ENCODE measurements around the gene CERS6. TPM values are rescaled to one million over a fixed set of nuclear protein-coding genes. Genes with fewer than 3 reads are reported as not detected.

Gene CERS6
- total and polyA plus RNA-seq, 4 donors, result 4.3 to 25.8 (median 13.6) TPM

DNA sequence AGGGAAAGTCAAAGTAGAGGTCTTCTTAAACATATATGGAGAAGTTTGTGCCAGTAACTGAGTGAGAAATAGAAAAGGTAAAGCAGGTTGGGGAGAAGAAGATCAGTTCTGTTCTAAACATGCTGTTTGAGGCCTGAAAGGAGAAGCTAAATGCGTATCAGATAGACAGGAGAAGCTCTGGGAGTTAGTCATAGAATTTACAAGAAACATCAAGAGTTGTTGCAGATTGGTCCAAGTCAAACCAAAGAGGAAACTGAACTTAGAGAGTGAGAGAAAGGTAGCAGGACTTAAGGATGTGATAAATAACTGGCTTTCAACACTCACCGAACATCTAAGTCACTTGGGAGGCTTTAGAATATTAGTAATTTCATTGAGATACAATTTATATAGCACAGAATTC is 29.2 kb upstream of the CERS6 start:
- 91 to 95% methylated on average over 2 of the region's 2 CpGs for WGBS, 2 donors
- Histone ChIP-seq H3K36me3 (ENCODE audit: control insufficient read depth in 4 of 4, insufficient read depth in 4 of 4, low read length in 4 of 4) (no peaks in the 10 kb centered on the region), H3K27me3 (ENCODE audit: control insufficient read depth in 3 of 3, insufficient read depth in 3 of 3, low read length in 2 of 3) (no peaks in the 10 kb centered on the region), H3K9ac (ENCODE audit: insufficient read depth in 1 of 2, low read length in 2 of 2) (no peak overlapping the region), H3K9me3 (ENCODE audit: control insufficient read depth in 4 of 4, insufficient read depth in 3 of 4, low read length in 3 of 4) (no peaks in the 10 kb centered on the region), H3K4me3 (no peak overlapping the region), H3K4me1 (ENCODE audit: control insufficient read depth in 5 of 5, insufficient read depth in 5 of 5, low read length in 5 of 5) (peaks cover 0 to 7% (median 0%) of the 10 kb centered on the region in 5 donors), H3K27ac (ENCODE audit: low read depth in 1 of 2, low read length in 1 of 2) (no peak overlapping the region)
- no peak for ATAC-seq (ENCODE audit: insufficient read depth, low FRiP score)
- no peak for DNase-seq
- TF ChIP-seq, protein P1, sequence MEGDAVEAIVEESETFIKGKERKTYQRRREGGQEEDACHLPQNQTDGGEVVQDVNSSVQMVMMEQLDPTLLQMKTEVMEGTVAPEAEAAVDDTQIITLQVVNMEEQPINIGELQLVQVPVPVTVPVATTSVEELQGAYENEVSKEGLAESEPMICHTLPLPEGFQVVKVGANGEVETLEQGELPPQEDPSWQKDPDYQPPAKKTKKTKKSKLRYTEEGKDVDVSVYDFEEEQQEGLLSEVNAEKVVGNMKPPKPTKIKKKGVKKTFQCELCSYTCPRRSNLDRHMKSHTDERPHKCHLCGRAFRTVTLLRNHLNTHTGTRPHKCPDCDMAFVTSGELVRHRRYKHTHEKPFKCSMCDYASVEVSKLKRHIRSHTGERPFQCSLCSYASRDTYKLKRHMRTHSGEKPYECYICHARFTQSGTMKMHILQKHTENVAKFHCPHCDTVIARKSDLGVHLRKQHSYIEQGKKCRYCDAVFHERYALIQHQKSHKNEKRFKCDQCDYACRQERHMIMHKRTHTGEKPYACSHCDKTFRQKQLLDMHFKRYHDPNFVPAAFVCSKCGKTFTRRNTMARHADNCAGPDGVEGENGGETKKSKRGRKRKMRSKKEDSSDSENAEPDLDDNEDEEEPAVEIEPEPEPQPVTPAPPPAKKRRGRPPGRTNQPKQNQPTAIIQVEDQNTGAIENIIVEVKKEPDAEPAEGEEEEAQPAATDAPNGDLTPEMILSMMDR (IDR thresholded peaks at IDR 0.05; ENCODE audit: control extremely low read depth, extremely low read depth), result no peak

DNA sequence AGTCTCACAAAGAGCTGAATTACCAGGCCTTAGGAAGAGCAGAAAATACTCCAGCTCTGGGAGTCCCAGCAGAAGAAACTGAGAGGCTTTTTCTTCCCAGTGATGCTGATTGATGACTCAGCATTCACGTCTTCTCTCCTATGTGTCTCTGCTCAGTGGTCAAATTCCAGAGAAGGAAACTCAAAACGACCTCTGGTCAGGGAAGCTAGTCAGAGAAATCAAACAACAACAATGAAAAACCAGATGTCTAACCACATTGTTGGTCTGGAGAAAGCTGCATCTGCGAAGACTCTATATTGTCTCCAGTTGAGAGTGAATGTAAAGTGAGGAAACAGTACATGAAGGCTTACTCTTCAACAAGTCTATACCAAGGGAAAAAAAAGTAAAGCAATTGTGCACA is 28.6 kb upstream of the CERS6 start:
- no peak for ATAC-seq (ENCODE audit: insufficient read depth, low FRiP score)
- no peaks in the 10 kb centered on the region for H3K36me3 ChIP-seq (ENCODE audit: control insufficient read depth in 4 of 4, insufficient read depth in 4 of 4, low read length in 4 of 4)
- no peaks in the 10 kb centered on the region for H3K27me3 ChIP-seq (ENCODE audit: control insufficient read depth in 3 of 3, insufficient read depth in 3 of 3, low read length in 2 of 3)
- WGBS, 2 donors, result 41 to 46% methylated on average over 3 of the region's 3 CpGs
- no peak overlapping the region for H3K9ac ChIP-seq (ENCODE audit: insufficient read depth in 1 of 2, low read length in 2 of 2)
- H3K27ac ChIP-seq (ENCODE audit: low read depth in 1 of 2, low read length in 1 of 2), result no peak overlapping the region
- H3K4me3 ChIP-seq, result no peak overlapping the region
- H3K4me1 ChIP-seq (ENCODE audit: control insufficient read depth in 5 of 5, insufficient read depth in 5 of 5, low read length in 5 of 5), result peaks cover 0 to 7% (median 0%) of the 10 kb centered on the region in 5 donors
- no peaks in the 10 kb centered on the region for H3K9me3 ChIP-seq (ENCODE audit: control insufficient read depth in 4 of 4, insufficient read depth in 3 of 4, low read length in 3 of 4)
- no peak for DNase-seq
- TF ChIP-seq, protein P1 (IDR thresholded peaks at IDR 0.05; ENCODE audit: control extremely low read depth, extremely low read depth), result no peak

DNA sequence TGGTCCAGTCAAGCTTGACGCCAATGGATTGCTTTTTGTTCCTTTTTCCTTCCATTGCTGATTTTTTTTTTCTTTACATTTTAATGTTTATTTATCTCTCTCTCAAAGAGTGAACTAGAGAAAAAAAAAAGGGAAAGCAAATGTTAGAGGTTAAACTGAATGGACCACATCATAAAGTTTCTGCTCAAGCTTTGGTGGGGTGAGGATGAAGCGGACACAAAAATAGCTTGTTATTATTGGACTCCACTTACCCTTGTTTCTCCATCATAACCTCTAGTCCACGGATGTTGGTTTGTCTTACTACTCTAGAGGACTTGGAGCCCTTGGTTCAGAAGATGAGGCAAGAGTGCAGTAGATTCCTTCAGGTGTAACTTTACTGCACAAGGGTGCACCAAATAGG is 27.6 kb upstream of the CERS6 start:
- H3K4me3 ChIP-seq, result no peak overlapping the region
- no peak overlapping the region for H3K27ac ChIP-seq (ENCODE audit: low read depth in 1 of 2, low read length in 1 of 2)
- TF ChIP-seq, protein P1 (IDR thresholded peaks at IDR 0.05; ENCODE audit: control extremely low read depth, extremely low read depth), result no peak
- no peaks in the 10 kb centered on the region for H3K27me3 ChIP-seq (ENCODE audit: control insufficient read depth in 3 of 3, insufficient read depth in 3 of 3, low read length in 2 of 3)
- 90 to 95% methylated on average over 3 of the region's 3 CpGs for whole genome bisulfite sequencing, 2 donors
- H3K9ac ChIP-seq (ENCODE audit: insufficient read depth in 1 of 2, low read length in 2 of 2), result no peak overlapping the region
- no peak for ATAC-seq (ENCODE audit: insufficient read depth, low FRiP score)
- H3K9me3 ChIP-seq (ENCODE audit: control insufficient read depth in 4 of 4, insufficient read depth in 3 of 4, low read length in 3 of 4), result no peaks in the 10 kb centered on the region
- DNase-seq, result no peak
- H3K4me1 ChIP-seq (ENCODE audit: control insufficient read depth in 5 of 5, insufficient read depth in 5 of 5, low read length in 5 of 5), result peaks cover 0 to 7% (median 0%) of the 10 kb centered on the region in 5 donors
- H3K36me3 ChIP-seq (ENCODE audit: control insufficient read depth in 4 of 4, insufficient read depth in 4 of 4, low read length in 4 of 4), result no peaks in the 10 kb centered on the region

DNA sequence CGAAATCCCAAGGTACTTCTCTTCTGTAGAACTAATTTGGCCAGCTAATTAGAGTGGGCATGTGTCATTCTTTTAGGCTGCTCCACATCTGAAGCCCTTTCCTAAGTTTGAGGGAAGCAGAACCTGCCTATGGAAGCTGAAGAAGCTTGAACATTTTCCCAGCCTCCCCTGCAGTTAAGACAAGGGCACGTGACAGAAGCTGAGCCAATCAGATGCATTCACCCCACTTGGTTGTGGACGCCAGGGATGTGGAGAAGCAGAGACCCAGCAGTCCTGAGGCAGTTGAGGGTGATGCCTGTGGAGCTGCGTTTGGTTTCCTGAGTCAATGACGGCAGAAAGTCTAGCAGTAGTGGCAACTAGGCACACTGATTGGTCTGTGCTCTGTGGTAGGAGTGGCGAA is 26.1 kb upstream of the CERS6 start:
- H3K9ac ChIP-seq (ENCODE audit: insufficient read depth in 1 of 2, low read length in 2 of 2), result no peak overlapping the region
- no peaks in the 10 kb centered on the region for H3K27me3 ChIP-seq (ENCODE audit: control insufficient read depth in 3 of 3, insufficient read depth in 3 of 3, low read length in 2 of 3)
- ATAC-seq (ENCODE audit: insufficient read depth, low FRiP score) (no peak), DNase-seq (no peak)
- H3K4me1 ChIP-seq (ENCODE audit: control insufficient read depth in 5 of 5, insufficient read depth in 5 of 5, low read length in 5 of 5), result peaks cover 0 to 5% (median 2%) of the 10 kb centered on the region in 5 donors
- WGBS, 2 donors, result 88 to 90% methylated on average over 6 of the region's 6 CpGs
- H3K4me3 ChIP-seq, result no peak overlapping the region
- TF ChIP-seq, protein P1 (IDR thresholded peaks at IDR 0.05; ENCODE audit: control extremely low read depth, extremely low read depth), result no peak
- no peaks in the 10 kb centered on the region for H3K9me3 ChIP-seq (ENCODE audit: control insufficient read depth in 4 of 4, insufficient read depth in 3 of 4, low read length in 3 of 4)
- H3K27ac ChIP-seq (ENCODE audit: low read depth in 1 of 2, low read length in 1 of 2), result no peak overlapping the region
- H3K36me3 ChIP-seq (ENCODE audit: control insufficient read depth in 4 of 4, insufficient read depth in 4 of 4, low read length in 4 of 4), result no peaks in the 10 kb centered on the region

Data from lung (tissue), 12 donors.